GM10248 (cell line): Measurements from ENCODE around the gene ARHGAP26.

Source experiments
- CTCF ChIA-PET: fragments of 300-600 bp; sonication (Branson Sonifier 250); formaldehyde crosslinking; extraction: SDS; loops from one replicate; lab custom pipeline; 2021; ENCODE audit warnings: antibody characterized with exemption; lab: Yijun Ruan, JAX
- POLR2A ChIA-PET: fragments of 350-650 bp; sonication (Branson Sonifier 250); formaldehyde crosslinking; extraction: SDS; loops from one replicate; lab custom pipeline; 2020; ENCODE audit warnings: antibody characterized with exemption; lab: Yijun Ruan, JAX
- DNase-seq: peaks from one replicate; pipeline ENCODE4 v3.0.0; 2012; ENCODE audit errors: extremely low spot score
- TF ChIP-seq, protein P1 (sequence below): IDR thresholded peaks from 2 replicates; pipeline ENCODE4 v1.5.1; 2012; ENCODE audit warnings: mild to moderate bottlenecking, low read depth; ENCODE audit errors: extremely low read depth, missing control alignments, control extremely low read depth

Gene ARHGAP26

DNA sequence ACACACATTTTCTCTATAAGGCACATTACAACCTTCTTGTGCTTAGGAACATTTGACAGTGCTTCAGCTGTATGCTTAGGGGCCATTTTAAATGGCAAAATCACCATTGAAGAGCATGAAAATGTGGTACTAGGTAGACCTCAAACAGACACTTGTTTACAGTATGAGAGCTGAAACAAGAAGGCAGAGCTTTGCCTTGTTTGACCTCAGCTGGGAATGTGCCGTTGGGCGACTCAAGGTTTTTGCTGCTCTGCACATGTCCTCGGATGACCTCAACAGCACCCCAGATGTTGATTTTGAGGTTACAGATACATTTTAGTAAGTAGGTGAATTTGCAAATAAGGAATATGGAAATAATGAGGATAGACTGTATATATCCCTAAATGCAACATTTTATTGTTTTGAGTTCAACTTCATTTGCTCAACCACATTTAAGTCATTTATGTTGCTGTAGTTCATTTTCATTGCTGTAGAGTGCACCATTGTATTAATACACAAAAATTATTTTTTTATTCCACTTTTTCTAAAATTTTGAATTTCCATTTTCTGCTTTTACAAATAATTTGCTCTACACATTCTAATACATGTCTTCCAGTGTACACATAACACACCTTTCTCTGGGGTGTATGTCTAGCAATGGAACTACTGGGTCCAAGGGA, 426.6 kb downstream of the ARHGAP26 start:
- TF ChIP-seq, protein P1, sequence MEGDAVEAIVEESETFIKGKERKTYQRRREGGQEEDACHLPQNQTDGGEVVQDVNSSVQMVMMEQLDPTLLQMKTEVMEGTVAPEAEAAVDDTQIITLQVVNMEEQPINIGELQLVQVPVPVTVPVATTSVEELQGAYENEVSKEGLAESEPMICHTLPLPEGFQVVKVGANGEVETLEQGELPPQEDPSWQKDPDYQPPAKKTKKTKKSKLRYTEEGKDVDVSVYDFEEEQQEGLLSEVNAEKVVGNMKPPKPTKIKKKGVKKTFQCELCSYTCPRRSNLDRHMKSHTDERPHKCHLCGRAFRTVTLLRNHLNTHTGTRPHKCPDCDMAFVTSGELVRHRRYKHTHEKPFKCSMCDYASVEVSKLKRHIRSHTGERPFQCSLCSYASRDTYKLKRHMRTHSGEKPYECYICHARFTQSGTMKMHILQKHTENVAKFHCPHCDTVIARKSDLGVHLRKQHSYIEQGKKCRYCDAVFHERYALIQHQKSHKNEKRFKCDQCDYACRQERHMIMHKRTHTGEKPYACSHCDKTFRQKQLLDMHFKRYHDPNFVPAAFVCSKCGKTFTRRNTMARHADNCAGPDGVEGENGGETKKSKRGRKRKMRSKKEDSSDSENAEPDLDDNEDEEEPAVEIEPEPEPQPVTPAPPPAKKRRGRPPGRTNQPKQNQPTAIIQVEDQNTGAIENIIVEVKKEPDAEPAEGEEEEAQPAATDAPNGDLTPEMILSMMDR = no peak
- no peak for DNase-seq
- ChIA-PET POLR2A (no interaction called here), CTCF (interaction anchor here (0.7 to 2.6 kb wide), 4 partner anchors 8 to 13 kb away, joined by 3 to 8 read pairs (median 4); no protein-coding TSS in a partner anchor)

DNA sequence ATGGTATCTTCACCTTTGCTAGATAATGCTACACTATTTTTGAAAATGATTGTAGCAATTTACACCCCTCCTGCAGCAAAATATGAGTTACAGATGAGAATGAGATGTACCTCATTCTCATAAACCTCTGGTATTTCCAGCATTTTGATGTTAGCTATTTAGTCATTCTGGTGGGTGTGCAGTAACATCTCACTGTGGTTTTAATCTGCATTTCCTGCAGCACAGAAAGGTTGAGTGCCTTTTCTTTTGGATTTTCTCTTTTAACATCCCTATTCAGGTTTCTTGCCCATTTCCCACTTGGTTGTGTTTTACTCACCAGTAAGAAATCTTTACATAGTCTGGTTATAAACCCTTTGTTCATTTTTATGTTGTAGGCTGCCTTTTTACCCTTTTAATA, 427.1 kb downstream of the ARHGAP26 start:
- TF ChIP-seq, protein P1 = no peak
- POLR2A ChIA-PET = no interaction called here
- no peak for DNase-seq
- CTCF ChIA-PET = interaction anchor here (2.6 kb wide), 1 partner anchor 10 kb away, joined by 8 read pairs; no protein-coding TSS in a partner anchor

DNA sequence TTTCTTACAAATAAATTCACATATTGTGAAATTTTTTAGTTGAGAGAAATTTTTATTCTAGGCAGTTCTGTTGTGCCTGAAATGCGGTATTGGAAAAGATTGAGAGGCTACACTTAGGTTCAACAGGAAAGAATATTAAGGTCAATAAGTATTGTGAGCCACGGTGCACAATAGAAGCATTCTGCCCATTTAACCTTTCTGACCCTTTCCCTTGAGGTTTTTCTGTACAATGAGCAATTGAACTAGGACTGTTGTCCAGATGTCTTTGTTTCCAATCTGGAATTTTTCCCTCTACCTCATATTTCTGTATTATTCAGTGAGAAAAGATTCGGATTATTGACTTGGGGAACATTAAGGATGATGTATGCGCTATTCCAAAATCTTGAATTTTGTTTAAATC, 428.2 kb downstream of the ARHGAP26 start:
- POLR2A ChIA-PET = no interaction called here
- CTCF ChIA-PET = interaction anchor here (1.0 to 3.3 kb wide), 2 partner anchors 10 to 13 kb away, joined by 3 to 21 read pairs; no protein-coding TSS in a partner anchor
- DNase-seq = no peak
- TF ChIP-seq, protein P1 = no peak

DNA sequence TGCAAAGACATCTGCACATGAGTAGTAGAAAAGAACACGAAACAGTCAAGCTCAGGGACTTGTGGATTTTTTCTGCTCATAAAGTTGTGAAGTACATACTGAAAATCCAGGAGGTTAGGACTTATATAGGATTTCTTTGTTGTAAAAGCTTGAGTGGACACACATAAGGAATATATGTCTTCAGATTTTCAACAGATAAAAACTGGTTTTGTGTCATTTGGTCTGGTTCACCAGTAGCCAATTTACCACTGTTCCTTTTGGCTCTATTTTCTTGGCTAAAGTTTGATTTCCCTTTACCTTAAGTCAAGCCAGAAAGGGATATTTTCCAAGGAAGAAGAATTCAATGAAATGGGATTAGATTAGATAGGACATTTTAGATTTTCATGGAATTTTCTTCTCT, 429.0 kb downstream of the ARHGAP26 start:
- DNase-seq = no peak
- TF ChIP-seq, protein P1 = no peak
- ChIA-PET CTCF (interaction anchor here (1.0 to 3.3 kb wide), 3 partner anchors 11 to 21 kb away, joined by 3 to 21 read pairs (median 6); no protein-coding TSS in a partner anchor), POLR2A (interaction anchor here (1.4 kb wide), 1 partner anchor 11 kb away, joined by 3 read pairs; no protein-coding TSS in a partner anchor)

DNA sequence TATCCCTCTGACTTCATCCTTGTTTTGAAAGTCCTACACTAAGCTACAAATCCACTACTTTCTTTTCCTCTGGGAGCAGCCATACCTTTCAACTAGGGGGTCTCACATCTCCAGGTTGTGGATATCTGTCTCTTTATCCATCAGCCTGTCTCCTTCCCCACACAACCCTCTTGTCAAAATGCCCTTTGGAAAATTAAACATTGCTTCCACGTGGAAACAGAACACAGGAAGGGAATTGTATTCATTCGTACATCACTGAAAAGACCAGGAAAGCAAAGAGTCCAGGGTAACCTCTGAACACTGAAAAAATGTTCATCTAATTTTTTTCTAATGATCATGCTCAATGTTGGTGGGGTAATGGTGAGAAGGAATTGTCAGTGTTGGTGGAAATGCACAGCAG, 429.7 kb downstream of the ARHGAP26 start:
- no peak for DNase-seq
- TF ChIP-seq, protein P1 = no peak
- CTCF ChIA-PET = interaction anchor here (1.1 to 3.3 kb wide), 5 partner anchors 9 to 69 kb away, joined by 3 to 21 read pairs (median 4); no protein-coding TSS in a partner anchor
- POLR2A ChIA-PET = interaction anchor here (1.4 kb wide), 1 partner anchor 11 kb away, joined by 3 read pairs; no protein-coding TSS in a partner anchor

DNA sequence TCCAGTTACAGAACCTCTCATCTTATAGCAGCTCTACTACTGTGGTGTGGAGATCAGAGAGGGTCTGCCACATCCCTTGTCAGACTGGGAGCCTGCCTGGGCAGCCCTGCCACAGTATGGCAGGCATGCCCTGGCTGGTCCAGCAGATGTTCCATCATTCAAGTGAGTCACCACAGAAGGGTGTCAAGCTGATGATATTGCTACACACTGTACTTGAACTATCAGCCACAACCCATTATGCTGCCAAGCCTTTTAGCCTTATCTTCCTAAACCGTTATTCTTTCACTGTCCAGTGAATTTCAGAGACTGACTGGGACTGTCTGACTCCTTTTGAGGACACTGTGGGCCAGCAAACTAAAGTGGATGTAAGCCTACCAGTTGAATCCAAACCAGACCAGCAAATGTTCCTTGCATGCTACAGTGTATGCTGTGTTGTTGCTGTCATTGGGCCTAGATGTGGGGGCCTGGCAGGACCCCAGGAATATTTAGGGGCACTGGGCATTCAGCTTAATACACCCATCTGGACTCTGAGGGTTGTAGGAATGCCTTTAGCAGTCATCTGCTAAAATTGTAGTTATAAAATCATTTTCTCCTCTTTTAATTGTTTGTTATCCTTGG, 430.7 kb downstream of the ARHGAP26 start:
- TF ChIP-seq, protein P1 = no peak
- ChIA-PET POLR2A (no interaction called here), CTCF (interaction anchor here (0.8 to 3.3 kb wide), 7 partner anchors 10 to 70 kb away, joined by 3 to 21 read pairs (median 4); no protein-coding TSS in a partner anchor)
- no peak for DNase-seq
